Osteocyte (in vitro differentiated cells): ENCODE results near the gene PLEK. TPM values are rescaled to one million over a fixed set of nuclear protein-coding genes. Genes with fewer than 3 reads are reported as not detected.
"Not testable (repeated sequence)": the region's sequence is repeated elsewhere in the genome, so short reads cannot be mapped to it uniquely, and the experiment has no call there.

Experiments used
- DNase-seq: peaks from one replicate; pipeline ENCODE4 v3.0.0; 2021; ENCODE audit warnings: mixed read lengths; ENCODE audit not compliant: unreplicated experiment; ENCODE audit errors: extremely low spot score
- H3K27ac Mint-ChIP-seq: one replicate; pipeline ENCODE4 v1.8.0; 2021; ENCODE audit warnings: mild to moderate bottlenecking, mixed read lengths; ENCODE audit not compliant: unreplicated experiment
- H3K27me3 Mint-ChIP-seq: one replicate; pipeline ENCODE4 v1.8.0; 2021; ENCODE audit warnings: mixed read lengths; ENCODE audit not compliant: unreplicated experiment
- H3K36me3 Mint-ChIP-seq: one replicate; pipeline ENCODE4 v1.8.0; 2021; ENCODE audit warnings: mixed read lengths; ENCODE audit not compliant: unreplicated experiment
- H3K4me1 Mint-ChIP-seq: one replicate; pipeline ENCODE4 v1.8.0; 2021; ENCODE audit warnings: mixed read lengths; ENCODE audit not compliant: unreplicated experiment
- H3K4me3 Mint-ChIP-seq: one replicate; pipeline ENCODE4 v1.8.0; 2021; ENCODE audit warnings: mild to moderate bottlenecking, moderate library complexity, mixed read lengths; ENCODE audit not compliant: unreplicated experiment
- H3K9me3 Mint-ChIP-seq: one replicate; pipeline ENCODE4 v1.8.0; 2021; ENCODE audit warnings: mixed read lengths; ENCODE audit not compliant: unreplicated experiment
- total RNA-seq: library from RNA; stranded (reverse); gene quantifications from 2 replicates; pipeline ENCODE4 v1.2.1, GENCODE V29; 2021
- TF ChIP-seq, protein P1 (sequence below): fragments of 200-600 bp; sonication (generic); IDR thresholded peaks from 2 replicates; pipeline ENCODE4 v1.5.0; 2021; ENCODE audit warnings: antibody characterized with exemption, mild to moderate bottlenecking, moderate library complexity

The PLEK gene
- total RNA-seq, 1 donor from 2014 or later = 0.19 TPM

DNA sequence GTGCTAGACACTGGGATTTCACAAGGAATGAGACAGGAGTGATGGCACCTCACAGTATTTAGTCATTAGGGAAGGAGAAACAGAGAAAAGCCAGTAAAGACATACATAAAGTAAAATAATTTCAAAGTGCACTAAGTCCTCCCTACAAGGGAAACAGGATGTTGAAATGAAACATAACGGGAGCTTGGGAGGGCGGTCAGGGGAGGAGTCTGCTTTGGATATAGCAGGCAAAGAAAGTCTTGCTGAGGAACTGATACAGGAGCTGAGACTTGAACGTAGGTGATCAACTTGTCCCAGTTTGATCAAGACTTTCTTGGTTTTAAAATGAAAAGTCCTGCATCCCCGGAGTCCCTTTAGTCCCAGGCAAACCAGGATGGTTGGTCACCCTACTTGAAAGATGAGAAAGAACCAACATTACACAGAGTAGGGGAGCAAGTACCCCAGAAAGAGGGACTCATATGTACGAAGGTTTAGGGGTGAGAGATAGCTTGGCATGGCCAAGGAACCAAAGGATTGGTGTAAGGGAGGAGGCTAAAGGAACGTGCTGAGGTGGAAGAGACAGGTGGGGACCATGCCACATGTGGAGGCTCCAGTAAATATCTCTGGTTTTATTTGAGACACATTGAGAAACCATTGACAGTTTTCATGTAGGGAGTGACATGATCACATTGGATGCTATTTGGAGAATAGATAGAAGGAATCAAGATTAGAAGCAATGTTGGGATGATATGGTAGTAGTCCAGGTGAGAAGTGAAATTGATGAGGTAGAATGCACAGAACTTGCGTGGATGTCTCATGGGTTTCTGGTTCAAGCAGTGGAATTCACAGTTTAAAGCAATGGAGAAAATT lies 73.6 kb downstream of the PLEK start:
- TF ChIP-seq, protein P1, sequence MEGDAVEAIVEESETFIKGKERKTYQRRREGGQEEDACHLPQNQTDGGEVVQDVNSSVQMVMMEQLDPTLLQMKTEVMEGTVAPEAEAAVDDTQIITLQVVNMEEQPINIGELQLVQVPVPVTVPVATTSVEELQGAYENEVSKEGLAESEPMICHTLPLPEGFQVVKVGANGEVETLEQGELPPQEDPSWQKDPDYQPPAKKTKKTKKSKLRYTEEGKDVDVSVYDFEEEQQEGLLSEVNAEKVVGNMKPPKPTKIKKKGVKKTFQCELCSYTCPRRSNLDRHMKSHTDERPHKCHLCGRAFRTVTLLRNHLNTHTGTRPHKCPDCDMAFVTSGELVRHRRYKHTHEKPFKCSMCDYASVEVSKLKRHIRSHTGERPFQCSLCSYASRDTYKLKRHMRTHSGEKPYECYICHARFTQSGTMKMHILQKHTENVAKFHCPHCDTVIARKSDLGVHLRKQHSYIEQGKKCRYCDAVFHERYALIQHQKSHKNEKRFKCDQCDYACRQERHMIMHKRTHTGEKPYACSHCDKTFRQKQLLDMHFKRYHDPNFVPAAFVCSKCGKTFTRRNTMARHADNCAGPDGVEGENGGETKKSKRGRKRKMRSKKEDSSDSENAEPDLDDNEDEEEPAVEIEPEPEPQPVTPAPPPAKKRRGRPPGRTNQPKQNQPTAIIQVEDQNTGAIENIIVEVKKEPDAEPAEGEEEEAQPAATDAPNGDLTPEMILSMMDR = no peak
- H3K4me1 Mint-ChIP-seq = peaks cover 23% of the 10 kb centered on the region
- no peaks in the 10 kb centered on the region for H3K9me3 Mint-ChIP-seq
- no peaks in the 10 kb centered on the region for H3K36me3 Mint-ChIP-seq
- H3K27ac Mint-ChIP-seq = no peak overlapping the region
- peaks cover 16% of the 10 kb centered on the region for H3K27me3 Mint-ChIP-seq
- no peak for DNase-seq
- H3K4me3 Mint-ChIP-seq = no peak overlapping the region

DNA sequence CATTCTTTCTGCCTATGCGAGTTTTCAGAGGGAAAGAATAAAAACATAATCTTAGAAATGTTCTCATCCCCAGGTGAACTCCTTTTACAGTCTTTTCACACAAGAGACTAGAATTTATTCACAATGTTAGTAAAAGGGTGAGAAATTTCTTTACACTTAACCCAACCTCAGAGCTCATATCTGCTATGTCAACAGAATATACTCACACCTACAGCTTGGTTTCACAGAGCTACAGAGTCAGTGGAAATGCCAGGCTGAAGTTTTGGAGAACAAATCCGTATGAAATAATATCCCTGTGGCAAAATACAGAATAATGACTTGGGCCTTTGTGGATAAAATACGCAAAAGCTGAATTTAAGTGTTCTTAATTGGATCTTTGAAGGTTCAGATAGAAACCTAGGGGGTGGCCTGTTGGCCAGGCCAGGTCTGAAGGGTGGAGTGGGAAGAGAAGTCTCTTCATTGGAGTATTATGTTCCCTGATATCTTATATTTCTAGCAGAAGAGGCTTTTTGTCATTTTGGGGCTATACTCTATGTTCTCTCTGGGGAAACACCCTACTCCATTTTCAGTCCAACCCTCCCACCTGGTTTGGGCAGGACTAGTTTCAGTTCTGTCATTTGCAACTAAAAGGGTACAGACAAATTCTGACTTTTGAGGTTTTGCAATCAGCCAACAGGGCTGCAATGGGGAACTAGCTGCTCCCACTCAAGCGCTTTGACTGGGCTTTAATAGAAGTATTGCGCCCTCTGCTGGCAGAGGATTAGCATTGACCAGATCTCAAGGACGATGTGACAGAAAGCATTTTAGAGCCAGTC lies 76.3 kb downstream of the PLEK start:
- Mint-ChIP-seq H3K27ac (no peak overlapping the region), H3K9me3 (no peaks in the 10 kb centered on the region), H3K36me3 (no peaks in the 10 kb centered on the region), H3K4me1 (peaks cover 5% of the 10 kb centered on the region), H3K4me3 (no peak overlapping the region), H3K27me3 (peaks cover 32% of the 10 kb centered on the region)
- peak; percentile 90 for DNase-seq
- TF ChIP-seq, protein P1 = peak; percentile 96

DNA sequence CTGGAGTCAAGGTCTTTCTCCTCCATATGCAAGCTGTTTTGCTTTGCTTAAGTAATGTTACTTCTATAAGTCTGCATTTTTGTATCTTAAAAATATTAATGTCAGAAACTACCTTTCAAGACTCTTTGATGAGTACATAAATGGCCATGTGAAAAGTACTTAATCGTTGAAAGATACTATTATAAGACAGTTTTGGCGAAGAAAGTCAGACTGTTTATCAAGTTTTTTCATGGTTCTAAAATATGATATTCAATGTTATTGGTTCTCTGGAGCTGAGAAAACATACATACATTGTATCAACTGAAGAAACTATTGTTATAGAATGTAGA lies 76.9 kb downstream of the PLEK start:
- no peak overlapping the region for H3K27ac Mint-ChIP-seq
- H3K4me1 Mint-ChIP-seq = no peaks in the 10 kb centered on the region
- no peak for DNase-seq
- TF ChIP-seq, protein P1 = peak; percentile 13
- no peaks in the 10 kb centered on the region for H3K36me3 Mint-ChIP-seq
- H3K9me3 Mint-ChIP-seq = no peaks in the 10 kb centered on the region
- H3K4me3 Mint-ChIP-seq = no peak overlapping the region
- peaks cover 32% of the 10 kb centered on the region for H3K27me3 Mint-ChIP-seq

DNA sequence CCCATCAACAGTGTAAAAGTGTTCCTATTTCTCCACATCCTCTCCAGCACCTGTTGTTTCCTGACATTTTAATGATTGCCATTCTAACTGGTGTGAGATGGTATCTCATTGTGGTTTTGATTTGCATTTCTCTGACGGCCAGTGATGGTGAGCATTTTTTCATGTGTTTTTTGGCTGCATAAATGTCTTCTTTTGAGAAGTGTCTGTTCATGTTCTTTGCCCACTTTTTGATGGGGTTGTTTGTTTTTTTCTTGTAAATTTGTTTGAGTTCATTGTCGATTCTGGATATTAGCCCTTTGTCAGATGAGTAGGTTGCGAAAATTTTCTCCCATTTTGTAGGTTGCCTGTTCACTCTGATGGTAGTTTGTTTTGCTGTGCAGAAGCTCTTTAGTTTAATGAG lies 81.3 kb downstream of the PLEK start:
- H3K27me3 Mint-ChIP-seq = peaks cover 24% of the 10 kb centered on the region
- not testable (repeated sequence) for H3K27ac Mint-ChIP-seq, H3K4me3 Mint-ChIP-seq, DNase-seq, H3K36me3 Mint-ChIP-seq, H3K9me3 Mint-ChIP-seq, H3K4me1 Mint-ChIP-seq

Other genes starting within 250 kb of the PLEK start
- gene PNO1, start 207.4 kb upstream of the PLEK start, total RNA-seq = 10.3 and 11.3 TPM in 2 replicates
- 68.4 and 69.3 TPM in 2 replicates for gene PPP3R1, start 112.8 kb upstream of the PLEK start, total RNA-seq
- gene CNRIP1, start 45.3 kb upstream of the PLEK start, total RNA-seq = 33.9 and 35.9 TPM in 2 replicates
- gene FBXO48, start 102.0 kb downstream of the PLEK start, total RNA-seq = 0.81 and 1.0 TPM in 2 replicates
- gene APLF, start 102.3 kb downstream of the PLEK start, total RNA-seq = 5.8 and 6.4 TPM in 2 replicates